CD4-positive, alpha-beta T cell treated with Interferon gamma for 1 hour (primary cell): Measurements from ENCODE around the gene PSEN1.

Source experiments
- DNase-seq: peaks from one replicate; pipeline ENCODE4 v3.0.0-alpha.2; 2020

PSEN1 gene

GRCh38 chr14:73241481-73242165, 105.3 kb downstream of the PSEN1 start:
- DNase-seq: no peak

DNA sequence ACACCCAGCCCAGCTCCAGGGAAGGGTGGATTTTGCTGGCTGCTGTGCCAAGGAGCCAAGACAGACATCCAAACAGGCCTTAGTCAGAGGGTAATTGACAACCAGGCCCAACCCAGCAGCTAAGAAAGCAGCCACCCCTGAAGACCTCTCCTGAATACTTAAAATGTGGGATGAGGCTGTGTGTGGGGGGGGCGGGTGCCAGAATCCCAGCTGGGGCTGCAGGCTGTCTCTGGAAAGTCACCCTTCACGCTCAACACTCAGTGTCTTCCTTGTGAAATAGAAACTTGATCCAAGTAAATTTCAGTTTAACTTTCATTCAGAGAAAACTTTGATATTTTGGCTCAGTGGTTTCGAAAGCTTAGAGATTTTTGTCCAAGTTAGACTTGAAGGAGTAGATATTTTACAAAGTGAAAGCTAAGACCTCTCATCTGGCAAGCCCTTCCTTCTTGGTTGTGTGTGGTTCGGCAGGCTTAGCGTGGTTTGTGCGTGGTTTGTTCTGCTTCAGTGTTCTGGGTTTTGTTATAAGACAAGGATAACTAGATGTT, 106.1 kb downstream of the PSEN1 start:
- no peak for DNase-seq

DNA sequence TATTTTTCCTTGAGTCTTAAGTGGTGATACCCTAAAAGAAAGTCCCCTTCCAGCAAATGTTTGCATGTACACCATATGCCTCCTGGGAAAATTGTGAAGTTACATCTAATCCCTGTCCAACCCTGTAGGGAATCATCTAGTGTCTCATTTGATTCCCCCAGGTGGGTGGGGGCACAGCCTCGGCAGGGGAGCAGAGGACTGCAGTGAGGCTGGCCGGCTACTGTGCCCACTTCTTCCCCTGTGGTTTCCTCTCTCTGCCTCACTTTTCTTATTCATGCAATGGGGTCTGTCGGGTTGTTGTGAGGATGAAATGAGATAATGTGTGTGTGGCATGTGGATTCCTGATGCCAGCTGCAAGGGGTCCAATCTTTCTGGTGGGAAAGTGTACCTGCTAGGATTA, 107.0 kb downstream of the PSEN1 start:
- no peak for DNase-seq

GRCh38 chr14:73243748-73244147, 107.4 kb downstream of the PSEN1 start:
- DNase-seq: no peak

DNA sequence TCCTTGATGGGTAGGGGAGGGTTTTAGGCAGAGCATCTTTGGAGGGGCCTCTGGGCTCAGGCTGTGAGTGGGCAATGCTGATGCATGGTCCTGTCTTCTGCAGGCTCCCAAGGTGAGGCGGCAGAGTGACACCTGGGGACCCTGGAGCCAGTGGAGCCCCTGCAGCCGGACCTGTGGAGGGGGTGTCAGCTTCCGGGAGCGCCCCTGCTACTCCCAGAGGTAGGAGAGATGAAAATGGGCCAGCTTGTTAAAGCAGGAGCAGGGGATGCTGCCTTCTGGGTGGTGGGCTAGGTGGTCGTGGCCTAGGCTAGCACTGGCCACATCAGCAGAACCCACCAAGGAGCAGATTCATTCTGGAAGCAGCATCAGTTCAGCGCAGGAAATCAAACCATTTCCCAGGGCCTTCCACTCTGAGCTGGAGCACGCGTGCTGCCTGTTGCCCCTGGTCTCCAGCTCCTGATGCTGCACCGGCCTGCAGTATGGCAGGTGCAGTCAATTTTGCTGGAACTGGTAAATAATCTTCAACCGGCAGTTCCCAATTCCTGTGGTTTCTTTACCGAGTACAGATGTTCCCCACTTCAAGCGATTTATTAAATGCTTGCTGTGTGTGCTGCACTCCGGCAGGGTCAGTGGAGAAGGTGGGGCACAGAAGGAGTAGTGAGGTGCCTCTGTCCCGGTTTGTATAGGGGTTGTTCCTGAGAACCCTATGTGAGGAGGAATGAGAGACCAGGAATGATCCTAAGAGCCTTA, 108.4 kb downstream of the PSEN1 start:
- no peak for DNase-seq

GRCh38 chr14:73245480-73246325, 109.4 kb downstream of the PSEN1 start:
- peak; percentile 50 for DNase-seq

DNA sequence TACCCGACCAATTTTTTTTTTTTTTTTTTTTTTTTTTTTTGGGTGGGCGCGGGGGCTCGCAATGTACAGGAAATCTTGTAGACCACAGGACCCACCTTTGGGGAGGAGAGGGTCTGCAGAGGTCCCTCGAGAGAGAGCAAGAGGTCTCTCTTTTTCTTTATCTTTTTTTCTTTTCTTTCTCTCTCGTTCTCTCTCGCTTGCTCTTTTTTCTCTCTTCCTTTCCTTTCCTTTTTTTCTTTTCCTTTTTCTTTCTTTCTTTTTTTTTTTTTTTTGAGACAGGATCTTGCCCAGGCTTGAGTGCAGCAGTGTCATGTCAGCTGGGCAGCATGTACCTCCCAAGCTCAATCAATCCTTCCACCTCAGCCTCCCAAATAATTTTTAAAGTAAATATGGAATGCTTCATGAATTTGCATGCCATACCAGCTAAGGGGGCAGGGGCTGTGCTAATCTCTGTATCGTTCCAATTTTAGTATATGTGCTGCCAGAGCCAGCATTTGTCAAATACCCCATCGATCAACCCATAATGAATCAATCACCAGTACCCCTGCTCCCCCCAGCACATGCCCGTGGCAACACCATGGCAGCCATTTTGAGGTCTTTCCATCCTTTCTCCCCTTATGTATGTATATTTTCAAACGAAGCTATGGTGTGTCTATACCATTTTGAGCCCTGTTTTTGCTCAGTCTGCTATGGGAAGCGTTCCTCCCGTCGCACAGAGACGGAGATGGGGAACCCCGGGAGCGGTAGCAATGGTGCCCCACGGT, 110.3 kb downstream of the PSEN1 start:
- no peak for DNase-seq

DNA sequence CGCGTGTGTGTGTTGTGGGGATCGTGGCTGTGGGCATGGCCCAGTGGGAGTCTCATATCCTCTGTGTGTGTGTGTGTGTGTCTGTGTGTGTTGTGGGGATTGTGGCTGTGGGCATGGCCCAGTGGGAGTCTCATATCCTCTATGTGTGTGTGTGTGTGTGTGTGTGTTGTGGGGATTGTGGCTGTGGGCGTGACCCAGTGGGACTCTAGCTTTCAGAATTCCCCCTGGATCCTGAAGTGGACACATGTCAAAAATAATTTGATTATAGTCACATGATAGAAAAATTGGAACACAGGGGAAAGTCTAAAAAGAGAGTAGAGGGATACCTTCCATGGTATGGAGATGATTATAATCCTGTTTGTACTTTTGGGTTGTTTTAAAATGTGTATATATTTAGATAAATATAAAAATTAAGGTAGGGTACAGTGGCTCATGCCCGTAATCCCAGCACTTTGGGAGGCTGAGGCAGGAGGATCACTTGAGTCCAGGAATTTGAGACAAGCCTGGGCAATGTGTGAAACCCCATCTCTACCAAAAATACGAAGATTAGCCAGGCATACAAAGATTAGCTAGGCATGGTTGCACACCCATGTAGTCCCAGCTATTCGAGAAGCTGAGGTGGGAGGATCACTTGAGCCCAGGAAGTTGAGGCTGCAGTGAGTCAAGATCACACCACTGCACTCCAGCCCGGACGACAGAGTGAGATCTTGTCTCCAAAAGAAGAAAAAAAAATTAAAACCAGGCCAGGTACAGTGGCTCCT, 112.0 kb downstream of the PSEN1 start:
- no peak for DNase-seq

DNA sequence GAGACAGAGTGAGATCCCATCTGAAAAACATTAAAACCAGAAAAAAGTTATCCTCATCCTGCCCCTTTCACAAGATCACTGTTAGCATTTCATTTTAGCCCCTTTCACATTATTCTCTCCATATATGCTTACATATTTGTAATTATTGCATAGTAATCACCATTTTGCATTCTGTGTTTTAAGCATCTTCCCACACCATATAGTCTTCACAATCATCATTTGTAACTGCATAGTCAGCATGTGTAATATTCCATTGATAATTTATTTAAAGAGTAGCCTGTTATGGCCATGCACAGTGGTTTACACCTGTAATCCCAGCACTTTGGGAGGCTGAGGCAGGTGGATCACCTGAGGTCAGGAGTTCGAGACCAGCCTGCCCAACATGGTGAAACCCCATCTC, 112.8 kb downstream of the PSEN1 start:
- DNase-seq: no peak

DNA sequence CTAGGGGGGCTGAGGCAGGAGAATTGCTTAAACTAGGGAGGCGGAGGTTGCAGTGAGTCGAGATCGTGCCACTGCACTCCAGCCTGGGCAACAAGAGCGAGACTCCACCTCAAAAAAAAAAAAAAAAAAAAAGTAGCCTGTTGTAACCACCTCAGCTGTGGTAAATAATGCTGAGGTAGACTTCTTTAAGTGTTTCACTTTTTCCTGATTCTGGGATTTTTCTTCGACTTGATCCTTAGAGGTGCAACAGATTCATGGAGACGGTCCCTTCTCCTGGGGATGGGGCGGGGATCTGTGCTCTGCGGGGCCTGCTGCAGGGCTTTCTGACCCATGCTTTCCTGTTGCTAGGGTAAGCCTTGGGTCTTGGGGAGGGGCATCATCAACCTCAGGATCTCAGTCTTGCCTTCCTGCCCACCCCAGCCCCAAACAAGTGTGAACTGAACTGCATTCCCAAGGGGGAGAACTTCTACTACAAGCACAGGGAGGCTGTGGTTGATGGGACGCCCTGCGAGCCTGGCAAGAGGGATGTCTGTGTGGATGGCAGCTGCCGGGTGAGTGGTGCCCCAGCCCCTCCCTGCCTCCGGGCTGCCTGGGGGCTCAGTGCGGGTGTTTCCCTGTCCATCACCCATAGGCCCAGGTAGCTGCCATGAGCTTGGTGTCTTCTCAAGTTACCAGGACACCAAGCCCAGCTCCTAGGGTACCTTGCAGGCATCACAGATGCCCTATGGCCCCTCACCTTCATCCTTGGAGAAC, 113.4 kb downstream of the PSEN1 start:
- no peak for DNase-seq

GRCh38 chr14:73250317-73250713, 114.0 kb downstream of the PSEN1 start:
- DNase-seq: no peak

- no peak for DNase-seq
Observed at GRCh38 chr14:73250781-73251500, 114.6 kb downstream of the PSEN1 start.

DNA sequence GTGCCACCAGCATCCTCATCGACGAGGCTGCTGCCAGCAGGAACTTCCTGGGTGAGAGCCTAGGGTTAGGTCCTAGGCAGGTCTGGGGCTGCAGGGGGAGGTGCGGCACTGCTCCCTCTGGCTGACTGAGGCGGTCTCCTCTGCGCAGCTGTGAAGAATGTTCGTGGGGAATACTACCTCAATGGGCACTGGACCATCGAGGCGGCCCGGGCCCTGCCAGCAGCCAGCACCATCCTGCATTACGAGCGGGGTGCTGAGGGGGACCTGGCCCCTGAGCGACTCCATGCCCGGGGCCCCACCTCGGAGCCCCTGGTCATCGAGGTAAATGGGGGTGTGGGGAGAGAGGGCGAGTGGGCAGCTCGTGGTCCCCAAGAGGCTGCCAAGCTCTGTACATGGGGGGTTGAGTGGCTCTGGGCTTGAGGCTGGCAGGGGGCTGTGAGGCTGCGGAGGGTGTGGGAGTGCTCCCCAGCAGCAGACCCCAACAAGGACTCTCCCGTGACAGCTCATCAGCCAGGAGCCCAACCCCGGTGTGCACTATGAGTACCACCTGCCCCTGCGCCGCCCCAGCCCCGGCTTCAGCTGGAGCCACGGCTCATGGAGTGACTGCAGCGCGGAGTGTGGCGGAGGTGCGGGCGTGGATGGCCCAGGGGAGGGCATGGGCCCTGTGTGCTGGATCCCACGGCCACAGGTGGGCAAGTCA, 115.4 kb downstream of the PSEN1 start:
- DNase-seq: no peak

DNA sequence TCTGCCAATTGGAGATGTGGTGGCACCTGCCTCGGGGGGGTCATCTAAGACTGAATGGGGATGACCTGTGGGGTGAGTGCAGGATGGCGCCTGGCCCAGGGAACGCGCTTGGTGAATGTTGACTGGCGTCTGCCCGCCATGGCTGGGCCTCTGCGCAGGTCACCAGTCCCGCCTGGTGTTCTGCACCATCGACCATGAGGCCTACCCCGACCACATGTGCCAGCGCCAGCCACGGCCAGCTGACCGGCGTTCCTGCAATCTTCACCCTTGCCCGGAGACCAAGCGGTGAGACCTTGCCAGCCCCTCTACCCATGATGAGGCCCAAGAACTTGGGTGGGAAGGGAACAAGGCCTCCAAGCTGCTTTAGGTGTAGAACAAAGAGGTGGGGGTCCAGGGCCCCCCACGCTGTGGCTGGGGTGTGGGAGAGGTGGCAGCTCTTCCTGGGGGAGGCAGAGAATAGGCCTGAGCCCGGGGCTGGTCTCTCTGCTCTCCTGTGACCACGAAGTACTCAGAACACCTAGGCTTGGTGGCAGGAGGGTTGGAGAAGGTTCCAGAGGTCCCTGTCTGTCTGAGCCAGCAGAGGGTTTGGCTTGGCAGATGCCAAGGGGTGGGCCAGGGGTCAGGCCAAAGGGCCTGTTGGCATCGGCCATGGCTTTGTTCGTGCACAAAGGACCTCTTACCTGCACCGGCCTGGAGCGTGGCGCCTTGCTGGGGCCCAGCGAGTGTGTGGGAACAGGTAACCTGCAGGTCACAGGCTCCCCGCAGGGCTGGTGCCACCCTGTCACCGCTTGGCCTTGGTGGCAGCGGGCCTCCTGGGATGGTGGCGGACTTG, 116.4 kb downstream of the PSEN1 start:
- DNase-seq: no peak

DNA sequence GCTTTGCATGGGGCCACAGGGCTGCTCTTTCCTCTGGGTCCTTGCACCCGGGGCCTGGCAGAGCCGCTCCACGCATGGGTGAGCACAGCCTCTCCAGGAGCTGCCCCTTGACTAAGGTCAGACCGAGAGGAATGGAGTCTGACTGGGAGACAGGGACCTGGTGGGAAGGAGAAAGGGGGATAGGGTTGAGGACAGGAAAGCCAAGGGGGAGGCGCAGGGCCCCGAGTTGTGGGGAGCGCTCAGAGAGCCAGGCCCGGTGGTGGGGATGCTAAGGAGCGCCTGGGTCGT, 117.0 kb downstream of the PSEN1 start:
- no peak for DNase-seq

- no peak for DNase-seq
Observed at GRCh38 chr14:73253721-73254120, 117.4 kb downstream of the PSEN1 start.

DNA sequence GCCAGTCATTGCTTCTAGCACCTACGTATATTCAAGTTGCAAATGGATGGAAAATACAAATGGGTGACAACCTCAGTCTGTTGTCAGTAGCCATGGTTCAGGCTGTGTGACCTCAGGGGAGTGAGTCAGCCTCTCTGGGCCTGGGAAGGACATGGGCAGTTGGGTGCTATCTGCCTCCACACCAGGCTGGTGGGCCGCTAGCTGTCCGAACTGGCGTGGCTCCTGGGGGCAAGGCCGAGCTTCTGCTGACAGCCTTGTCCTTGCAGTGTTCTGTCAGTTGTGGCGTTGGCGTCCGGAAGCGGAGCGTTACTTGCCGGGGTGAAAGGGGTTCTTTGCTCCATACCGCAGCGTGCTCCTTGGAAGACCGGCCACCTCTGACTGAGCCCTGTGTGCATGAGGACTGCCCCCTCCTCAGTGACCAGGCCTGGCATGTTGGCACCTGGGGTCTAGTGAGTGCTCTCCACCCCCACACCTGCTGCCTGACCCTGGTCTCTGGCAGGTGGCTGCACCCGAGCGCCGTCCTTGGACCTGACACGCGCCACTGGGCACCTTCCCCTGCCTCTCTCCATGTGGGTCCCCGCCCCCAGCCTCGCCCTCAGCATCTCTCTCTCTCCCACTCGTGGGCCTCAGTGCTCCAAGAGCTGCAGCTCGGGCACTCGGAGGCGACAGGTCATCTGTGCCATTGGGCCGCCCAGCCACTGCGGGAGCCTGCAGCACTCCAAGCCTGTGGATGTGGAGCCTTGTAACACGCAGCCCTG, 118.1 kb downstream of the PSEN1 start:
- no peak for DNase-seq

DNA sequence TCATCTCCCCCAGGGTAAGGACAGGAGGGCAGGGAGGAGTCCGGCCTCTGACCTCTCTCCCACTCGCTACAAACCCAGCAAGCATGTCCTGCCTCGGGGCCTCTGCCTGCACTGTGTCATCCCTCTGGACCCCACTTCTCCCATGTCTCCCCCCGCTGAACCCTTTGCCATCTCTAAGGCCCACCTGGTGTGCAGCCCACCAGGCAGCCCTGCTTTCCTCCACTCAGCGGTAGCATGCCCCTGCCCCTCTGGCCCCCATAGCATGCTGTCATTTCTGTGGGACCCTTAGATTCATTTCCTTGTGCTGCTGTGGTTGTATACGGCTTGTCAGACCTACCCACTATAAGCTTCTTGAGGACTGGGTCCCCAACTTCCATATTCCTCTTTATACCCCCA, 118.7 kb downstream of the PSEN1 start:
- no peak for DNase-seq
